Bone marrow (tissue), 2 donors: ENCODE measurements around the gene MST1R.

Experiments used
- DNase-seq, 2 donors: peaks; one replicate each; lab custom pipeline; 2025; lab: John Stamatoyannopoulos, UW

Gene MST1R

DNA sequence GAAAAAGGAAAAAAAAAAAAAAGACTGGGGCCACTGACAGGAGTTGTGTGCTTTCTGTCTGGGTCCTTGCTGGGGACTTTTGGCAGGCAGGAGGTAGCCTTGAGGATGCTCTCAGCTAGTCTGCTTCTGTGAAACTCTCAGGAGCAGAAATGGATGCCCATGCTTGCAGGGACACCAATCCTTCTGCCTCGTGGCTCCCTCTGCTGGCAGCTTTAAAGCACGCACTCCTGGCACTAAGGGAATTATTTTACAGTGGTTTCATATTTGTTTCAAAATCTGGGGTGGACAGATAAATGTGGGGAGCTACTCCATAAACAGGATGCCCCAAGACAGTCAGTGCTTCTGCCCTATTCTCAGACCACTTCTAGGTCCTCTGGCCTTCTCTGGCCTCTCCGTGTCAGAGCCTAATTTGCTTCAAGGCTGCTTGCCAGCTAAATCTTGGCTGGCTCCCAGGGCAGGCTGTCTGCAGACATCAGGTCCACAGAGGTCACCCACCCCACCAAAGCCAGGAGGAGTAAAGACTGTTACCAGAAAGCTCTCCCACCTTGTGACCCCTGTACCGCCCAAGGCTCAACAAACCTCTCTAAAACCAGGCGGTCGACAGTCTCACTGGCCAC lies 64.4 kb downstream of the MST1R start:
- DNase-seq, result peak; percentile 12 to 91
